Thymus (tissue), 11 donors: ENCODE results near the gene SUGCT. TPM values are rescaled to one million over a fixed set of nuclear protein-coding genes. Genes with fewer than 3 reads are reported as not detected.
A peak's percentile ranks its signal among the peaks of the same experiment; 100 is the strongest.

ENCODE experiments used
- DNase-seq, 9 donors: peaks; one replicate each; pipeline ENCODE4 v3.0.0-alpha.2; 2013; ENCODE audit warnings: low spot score in 9 of 9, low read depth in 6 of 9, missing footprints in 1 of 9
- H3K27ac ChIP-seq, 2 donors: one replicate each; pipeline ENCODE4 v1.5.1; 2013; ENCODE audit warnings: control low read depth in 1 of 2, low read depth in 1 of 2, low read length in 1 of 2, mild to moderate bottlenecking in 1 of 2, moderate library complexity in 1 of 2
- H3K27me3 ChIP-seq, 2 donors: one replicate each; pipeline ENCODE4 v1.5.1; 2013; ENCODE audit warnings: low read length in 1 of 2; ENCODE audit not compliant: control insufficient read depth in 2 of 2, insufficient read depth in 1 of 2
- H3K36me3 ChIP-seq, 2 donors: one replicate each; pipeline ENCODE4 v1.5.1; 2013; ENCODE audit warnings: low read length in 1 of 2, mild to moderate bottlenecking in 1 of 2, moderate library complexity in 1 of 2; ENCODE audit not compliant: control insufficient read depth in 2 of 2, insufficient read depth in 2 of 2
- H3K4me1 ChIP-seq, 2 donors: one replicate each; pipeline ENCODE4 v1.5.1; 2013; ENCODE audit warnings: low read length in 2 of 2; ENCODE audit not compliant: control insufficient read depth in 2 of 2, insufficient read depth in 2 of 2
- H3K4me3 ChIP-seq, 2 donors: one replicate each; pipeline ENCODE4 v1.5.1; 2013; ENCODE audit warnings: low read length in 2 of 2, control low read depth in 1 of 2, mild to moderate bottlenecking in 1 of 2
- H3K9me3 ChIP-seq, 2 donors: one replicate each; pipeline ENCODE4 v1.5.1; 2013; ENCODE audit warnings: low read length in 1 of 2, mild to moderate bottlenecking in 1 of 2; ENCODE audit not compliant: control insufficient read depth in 2 of 2, insufficient read depth in 1 of 2
- WGBS: extraction: QIAGEN DNeasy Blood & Tissue Kit; methylation state at CpG from one replicate; pipeline ENCODE4 v1.1.7; 2013; 5-methylcytosine and 5-hydroxymethylcytosine counted together
- polyA plus RNA-seq: library from polyadenylated mRNA; stranded (reverse); fragments of 200-250 nt; gene quantifications from one replicate; pipeline ENCODE4 v1.2.3, GENCODE V29; 2013
- total RNA-seq: library from RNA; stranded (reverse); fragments of 120-200 nt; gene quantifications from one replicate; pipeline ENCODE4 v1.2.4, GENCODE V29; 2013
- donor health status: healthy.

Gene SUGCT
- total and polyA plus RNA-seq, 2 donors, result 1.6 to 5.5 TPM

- no peak overlapping the region for H3K27ac ChIP-seq
- 94% methylated on average over 3 of the region's 3 CpGs for WGBS
- no peaks in the 10 kb centered on the region for H3K4me1 ChIP-seq
- no peak for DNase-seq
- H3K9me3 ChIP-seq, result no peaks in the 10 kb centered on the region
- no peaks in the 10 kb centered on the region for H3K27me3 ChIP-seq
- no peaks in the 10 kb centered on the region for H3K36me3 ChIP-seq
- no peak overlapping the region for H3K4me3 ChIP-seq
Observed at GRCh38 chr7:40833191-40833887, 698.5 kb downstream of the SUGCT start.

- Histone ChIP-seq H3K27me3 (no peaks in the 10 kb centered on the region), H3K27ac (no peak overlapping the region), H3K4me3 (no peak overlapping the region), H3K4me1 (no peaks in the 10 kb centered on the region), H3K36me3 (no peaks in the 10 kb centered on the region), H3K9me3 (no peaks in the 10 kb centered on the region)
- 73% methylated on average over 2 of the region's 2 CpGs for whole genome bisulfite sequencing
- no peak for DNase-seq
Observed at GRCh38 chr7:40833888-40834234, 699.1 kb downstream of the SUGCT start.

GRCh38 chr7:40836218-40836617, 701.4 kb downstream of the SUGCT start:
- Histone ChIP-seq H3K27ac (no peak overlapping the region), H3K36me3 (no peaks in the 10 kb centered on the region), H3K9me3 (no peaks in the 10 kb centered on the region), H3K4me3 (no peak overlapping the region), H3K4me1 (no peaks in the 10 kb centered on the region), H3K27me3 (no peaks in the 10 kb centered on the region)
- no peak for DNase-seq
- 93% methylated on average over 6 of the region's 6 CpGs for WGBS

GRCh38 chr7:40839881-40840280, 705.1 kb downstream of the SUGCT start:
- WGBS, result 94% methylated on average over 3 of the region's 3 CpGs
- peaks cover 4 to 11% of the 10 kb centered on the region in 2 donors for H3K4me1 ChIP-seq
- no peaks in the 10 kb centered on the region for H3K27me3 ChIP-seq
- no peaks in the 10 kb centered on the region for H3K9me3 ChIP-seq
- H3K36me3 ChIP-seq, result no peaks in the 10 kb centered on the region
- H3K4me3 ChIP-seq, result no peak overlapping the region
- no peak for DNase-seq
- H3K27ac ChIP-seq, result no peak overlapping the region

- no peaks in the 10 kb centered on the region for H3K36me3 ChIP-seq
- no peak overlapping the region for H3K27ac ChIP-seq
- peaks cover 4 to 11% of the 10 kb centered on the region in 2 donors for H3K4me1 ChIP-seq
- no peaks in the 10 kb centered on the region for H3K27me3 ChIP-seq
- H3K9me3 ChIP-seq, result no peaks in the 10 kb centered on the region
- no peak for DNase-seq
- no peak overlapping the region for H3K4me3 ChIP-seq
Observed at GRCh38 chr7:40840990-40841389, 706.2 kb downstream of the SUGCT start.

GRCh38 chr7:40842641-40843040, 707.8 kb downstream of the SUGCT start:
- peak in 7 of 9 donors; percentile 4 to 71 (median 32) for DNase-seq

GRCh38 chr7:40843338-40843985, 708.7 kb downstream of the SUGCT start:
- peak overlapping the region in 1 of 2 donors; percentile 5 for H3K27ac ChIP-seq
- 96% methylated on average over 8 of the region's 8 CpGs for WGBS
- no peaks in the 10 kb centered on the region for H3K36me3 ChIP-seq
- H3K4me1 ChIP-seq, result peaks cover 4 to 11% of the 10 kb centered on the region in 2 donors
- no peaks in the 10 kb centered on the region for H3K27me3 ChIP-seq
- no peaks in the 10 kb centered on the region for H3K9me3 ChIP-seq
- no peak overlapping the region for H3K4me3 ChIP-seq
- DNase-seq, result no peak

More at GRCh38 chr7:40842641-40843040, 707.8 kb downstream of the SUGCT start:
- H3K4me1 ChIP-seq, result peaks cover 4 to 11% of the 10 kb centered on the region in 2 donors
- no peaks in the 10 kb centered on the region for H3K27me3 ChIP-seq
- H3K9me3 ChIP-seq, result no peaks in the 10 kb centered on the region
- H3K4me3 ChIP-seq, result no peak overlapping the region
- no peaks in the 10 kb centered on the region for H3K36me3 ChIP-seq
- peak overlapping the region in 1 of 2 donors; percentile 13 for H3K27ac ChIP-seq

- no peak for DNase-seq
- peaks cover 4 to 11% of the 10 kb centered on the region in 2 donors for H3K4me1 ChIP-seq
Observed at GRCh38 chr7:40845943-40846342, 711.1 kb downstream of the SUGCT start.

GRCh38 chr7:40847921-40848320, 713.1 kb downstream of the SUGCT start:
- H3K9me3 ChIP-seq, result no peaks in the 10 kb centered on the region
- WGBS, result 84% methylated on average over 2 of the region's 2 CpGs
- DNase-seq, result no peak
- no peaks in the 10 kb centered on the region for H3K27me3 ChIP-seq
- no peaks in the 10 kb centered on the region for H3K36me3 ChIP-seq
- peaks cover 4 to 10% of the 10 kb centered on the region in 2 donors for H3K4me1 ChIP-seq
- no peak overlapping the region for H3K4me3 ChIP-seq
- no peak overlapping the region for H3K27ac ChIP-seq

More at GRCh38 chr7:40845943-40846342, 711.1 kb downstream of the SUGCT start:
- Histone ChIP-seq H3K27ac (no peak overlapping the region), H3K4me3 (no peak overlapping the region), H3K9me3 (no peaks in the 10 kb centered on the region), H3K27me3 (no peaks in the 10 kb centered on the region), H3K36me3 (no peaks in the 10 kb centered on the region)
- WGBS, result 94% methylated on average over 6 of the region's 6 CpGs
